ENCODE results near the gene CORIN. TPM values are rescaled to one million over a fixed set of nuclear protein-coding genes. Genes with fewer than 3 reads are reported as not detected.

CORIN gene
- polyA plus RNA-seq, 4 donors, result 0.04 to 0.16 TPM; not detected in 2

- H3K4me3 ChIP-seq (ENCODE audit: low read depth in 1 of 3, low read length in 3 of 3), result no peak overlapping the region
- FAIRE-seq (no peak), DNase-seq (no peak)
- H3K27me3 ChIP-seq (ENCODE audit: control insufficient read depth in 3 of 3, insufficient read depth in 3 of 3, low read length in 3 of 3), result peaks cover 0 to 2% (median 0%) of the 10 kb centered on the region in 3 donors
- H3K9me3 ChIP-seq (ENCODE audit: control insufficient read depth in 2 of 2, insufficient read depth in 1 of 2, low read depth in 1 of 2, low read length in 1 of 2), result peaks cover 0 to 6% of the 10 kb centered on the region in 2 donors
- no peaks in the 10 kb centered on the region for H3K4me1 ChIP-seq (ENCODE audit: control insufficient read depth in 3 of 3, insufficient read depth in 2 of 3, low read depth in 1 of 3, low read length in 2 of 3)
- no peaks in the 10 kb centered on the region for H3K36me3 ChIP-seq (ENCODE audit: control insufficient read depth in 3 of 3, insufficient read depth in 2 of 3, low read depth in 1 of 3, low read length in 3 of 3)
- no peak overlapping the region for H3K27ac ChIP-seq (ENCODE audit: low read depth in 1 of 3, low read length in 2 of 3)
Observed at GRCh38 chr4:47829438-47829837, 8.4 kb downstream of the CORIN start.

GRCh38 chr4:47827343-47828047 is 10.4 kb downstream of the CORIN start:
- Histone ChIP-seq H3K27me3 (ENCODE audit: control insufficient read depth in 3 of 3, insufficient read depth in 3 of 3, low read length in 3 of 3) (peaks cover 0 to 2% (median 0%) of the 10 kb centered on the region in 3 donors), H3K9me3 (ENCODE audit: control insufficient read depth in 2 of 2, insufficient read depth in 1 of 2, low read depth in 1 of 2, low read length in 1 of 2) (peaks cover 0 to 2% of the 10 kb centered on the region in 2 donors), H3K4me3 (ENCODE audit: low read depth in 1 of 3, low read length in 3 of 3) (no peak overlapping the region), H3K27ac (ENCODE audit: low read depth in 1 of 3, low read length in 2 of 3) (no peak overlapping the region), H3K36me3 (ENCODE audit: control insufficient read depth in 3 of 3, insufficient read depth in 2 of 3, low read depth in 1 of 3, low read length in 3 of 3) (no peaks in the 10 kb centered on the region), H3K4me1 (ENCODE audit: control insufficient read depth in 3 of 3, insufficient read depth in 2 of 3, low read depth in 1 of 3, low read length in 2 of 3) (no peaks in the 10 kb centered on the region)
- FAIRE-seq (no peak), DNase-seq (no peak)
- 61 to 77% (median 73%) methylated on average over 2 of the region's 2 CpGs for WGBS, 3 donors

GRCh38 chr4:47824840-47825239 is 13.0 kb downstream of the CORIN start:
- Histone ChIP-seq H3K36me3 (ENCODE audit: control insufficient read depth in 3 of 3, insufficient read depth in 2 of 3, low read depth in 1 of 3, low read length in 3 of 3) (no peaks in the 10 kb centered on the region), H3K27me3 (ENCODE audit: control insufficient read depth in 3 of 3, insufficient read depth in 3 of 3, low read length in 3 of 3) (no peaks in the 10 kb centered on the region), H3K4me3 (ENCODE audit: low read depth in 1 of 3, low read length in 3 of 3) (no peak overlapping the region), H3K27ac (ENCODE audit: low read depth in 1 of 3, low read length in 2 of 3) (no peak overlapping the region), H3K9me3 (ENCODE audit: control insufficient read depth in 2 of 2, insufficient read depth in 1 of 2, low read depth in 1 of 2, low read length in 1 of 2) (no peaks in the 10 kb centered on the region), H3K4me1 (ENCODE audit: control insufficient read depth in 3 of 3, insufficient read depth in 2 of 3, low read depth in 1 of 3, low read length in 2 of 3) (no peaks in the 10 kb centered on the region)
- no peak for DNase-seq
- WGBS, 3 donors, result 53 to 58% (median 56%) methylated on average over 7 of the region's 7 CpGs
- FAIRE-seq, result no peak

GRCh38 chr4:47819178-47819577 is 18.7 kb downstream of the CORIN start:
- no peak overlapping the region for H3K4me3 ChIP-seq (ENCODE audit: low read depth in 1 of 3, low read length in 3 of 3)
- H3K4me1 ChIP-seq (ENCODE audit: control insufficient read depth in 3 of 3, insufficient read depth in 2 of 3, low read depth in 1 of 3, low read length in 2 of 3), result no peaks in the 10 kb centered on the region
- H3K27me3 ChIP-seq (ENCODE audit: control insufficient read depth in 3 of 3, insufficient read depth in 3 of 3, low read length in 3 of 3), result peaks cover 0 to 3% (median 0%) of the 10 kb centered on the region in 3 donors
- no peak for FAIRE-seq
- WGBS, 3 donors, result 64 to 72% (median 66%) methylated on average over 1 of the region's 1 CpG
- H3K36me3 ChIP-seq (ENCODE audit: control insufficient read depth in 3 of 3, insufficient read depth in 2 of 3, low read depth in 1 of 3, low read length in 3 of 3), result no peaks in the 10 kb centered on the region
- H3K27ac ChIP-seq (ENCODE audit: low read depth in 1 of 3, low read length in 2 of 3), result no peak overlapping the region
- H3K9me3 ChIP-seq (ENCODE audit: control insufficient read depth in 2 of 2, insufficient read depth in 1 of 2, low read depth in 1 of 2, low read length in 1 of 2), result no peaks in the 10 kb centered on the region
- DNase-seq, result no peak

- H3K36me3 ChIP-seq (ENCODE audit: control insufficient read depth in 3 of 3, insufficient read depth in 2 of 3, low read depth in 1 of 3, low read length in 3 of 3), result no peaks in the 10 kb centered on the region
- FAIRE-seq, result no peak
- peaks cover 0 to 3% (median 0%) of the 10 kb centered on the region in 3 donors for H3K27me3 ChIP-seq (ENCODE audit: control insufficient read depth in 3 of 3, insufficient read depth in 3 of 3, low read length in 3 of 3)
- H3K4me3 ChIP-seq (ENCODE audit: low read depth in 1 of 3, low read length in 3 of 3), result no peak overlapping the region
- no peaks in the 10 kb centered on the region for H3K4me1 ChIP-seq (ENCODE audit: control insufficient read depth in 3 of 3, insufficient read depth in 2 of 3, low read depth in 1 of 3, low read length in 2 of 3)
- no peak for DNase-seq
- no peaks in the 10 kb centered on the region for H3K9me3 ChIP-seq (ENCODE audit: control insufficient read depth in 2 of 2, insufficient read depth in 1 of 2, low read depth in 1 of 2, low read length in 1 of 2)
- no peak overlapping the region for H3K27ac ChIP-seq (ENCODE audit: low read depth in 1 of 3, low read length in 2 of 3)
Observed at GRCh38 chr4:47817275-47817674, 20.6 kb downstream of the CORIN start.

GRCh38 chr4:47816748-47817147 is 21.1 kb downstream of the CORIN start:
- FAIRE-seq, result no peak
- WGBS, 3 donors, result 82 to 91% (median 85%) methylated on average over 2 of the region's 2 CpGs
- Histone ChIP-seq H3K27me3 (ENCODE audit: control insufficient read depth in 3 of 3, insufficient read depth in 3 of 3, low read length in 3 of 3) (peaks cover 0 to 5% (median 0%) of the 10 kb centered on the region in 3 donors), H3K9me3 (ENCODE audit: control insufficient read depth in 2 of 2, insufficient read depth in 1 of 2, low read depth in 1 of 2, low read length in 1 of 2) (no peaks in the 10 kb centered on the region), H3K4me1 (ENCODE audit: control insufficient read depth in 3 of 3, insufficient read depth in 2 of 3, low read depth in 1 of 3, low read length in 2 of 3) (no peaks in the 10 kb centered on the region), H3K4me3 (ENCODE audit: low read depth in 1 of 3, low read length in 3 of 3) (no peak overlapping the region), H3K27ac (ENCODE audit: low read depth in 1 of 3, low read length in 2 of 3) (no peak overlapping the region), H3K36me3 (ENCODE audit: control insufficient read depth in 3 of 3, insufficient read depth in 2 of 3, low read depth in 1 of 3, low read length in 3 of 3) (no peaks in the 10 kb centered on the region)
- DNase-seq, result no peak

- FAIRE-seq, result no peak
- no peaks in the 10 kb centered on the region for H3K4me1 ChIP-seq (ENCODE audit: control insufficient read depth in 3 of 3, insufficient read depth in 2 of 3, low read depth in 1 of 3, low read length in 2 of 3)
- H3K9me3 ChIP-seq (ENCODE audit: control insufficient read depth in 2 of 2, insufficient read depth in 1 of 2, low read depth in 1 of 2, low read length in 1 of 2), result no peaks in the 10 kb centered on the region
- no peaks in the 10 kb centered on the region for H3K36me3 ChIP-seq (ENCODE audit: control insufficient read depth in 3 of 3, insufficient read depth in 2 of 3, low read depth in 1 of 3, low read length in 3 of 3)
- peaks cover 0 to 7% (median 0%) of the 10 kb centered on the region in 3 donors for H3K27me3 ChIP-seq (ENCODE audit: control insufficient read depth in 3 of 3, insufficient read depth in 3 of 3, low read length in 3 of 3)
- WGBS, 3 donors, result 75 to 84% (median 78%) methylated on average over 6 of the region's 6 CpGs
- H3K4me3 ChIP-seq (ENCODE audit: low read depth in 1 of 3, low read length in 3 of 3), result no peak overlapping the region
- H3K27ac ChIP-seq (ENCODE audit: low read depth in 1 of 3, low read length in 2 of 3), result no peak overlapping the region
- DNase-seq, result no peak
Observed at GRCh38 chr4:47814618-47815295, 23.1 kb downstream of the CORIN start.

- FAIRE-seq, result no peak
- 56 to 81% (median 57%) methylated on average over 3 of the region's 3 CpGs for WGBS, 3 donors
- no peak for DNase-seq
Observed at GRCh38 chr4:47809654-47810203, 28.1 kb downstream of the CORIN start.

More at GRCh38 chr4:47809654-47810203, 28.1 kb downstream of the CORIN start:
- H3K27me3 ChIP-seq (ENCODE audit: control insufficient read depth in 3 of 3, insufficient read depth in 3 of 3, low read length in 3 of 3), result peaks cover 0 to 4% (median 0%) of the 10 kb centered on the region in 3 donors
- H3K27ac ChIP-seq (ENCODE audit: low read depth in 1 of 3, low read length in 2 of 3), result no peak overlapping the region
- H3K9me3 ChIP-seq (ENCODE audit: control insufficient read depth in 2 of 2, insufficient read depth in 1 of 2, low read depth in 1 of 2, low read length in 1 of 2), result no peaks in the 10 kb centered on the region
- H3K4me1 ChIP-seq (ENCODE audit: control insufficient read depth in 3 of 3, insufficient read depth in 2 of 3, low read depth in 1 of 3, low read length in 2 of 3), result no peaks in the 10 kb centered on the region
- H3K4me3 ChIP-seq (ENCODE audit: low read depth in 1 of 3, low read length in 3 of 3), result no peak overlapping the region
- H3K36me3 ChIP-seq (ENCODE audit: control insufficient read depth in 3 of 3, insufficient read depth in 2 of 3, low read depth in 1 of 3, low read length in 3 of 3), result no peaks in the 10 kb centered on the region
